K562 (cell line): ENCODE results near the gene DCTN2. TPM values are rescaled to one million over a fixed set of nuclear protein-coding genes. Genes with fewer than 3 reads are reported as not detected.

Source experiments
- DMBX1 ChIP-seq: fragments of 250-450 bp; sonication (Bioruptor Pico); IDR thresholded peaks from 2 replicates; pipeline ENCODE4 v1.8.0; 2022; ENCODE audit warnings: inconsistent platforms, mild to moderate bottlenecking, moderate library complexity, borderline replicate concordance
- FIP1L1 ChIP-seq: fragments of 200-400 bp; formaldehyde crosslinking; IDR thresholded peaks from 2 replicates; pipeline ENCODE4 v1.6.1; 2018; ENCODE audit warnings: mild to moderate bottlenecking, low read depth, low read length; ENCODE audit not compliant: poor library complexity, severe bottlenecking
- HIVEP1 ChIP-seq: fragments of 250-450 bp; sonication (Bioruptor Pico); IDR thresholded peaks from 2 replicates; pipeline ENCODE4 v1.4.0; 2020; ENCODE audit warnings: mild to moderate bottlenecking
- KDM2B ChIP-seq: fragments of 250-450 bp; sonication (Bioruptor Pico); IDR thresholded peaks from 2 replicates; pipeline ENCODE4 v1.8.0; 2021; ENCODE audit warnings: mild to moderate bottlenecking, moderate library complexity
- RFX7 ChIP-seq: fragments of 250-450 bp; sonication (Bioruptor Pico); IDR thresholded peaks from 2 replicates; pipeline ENCODE4 v1.5.1; 2021; ENCODE audit warnings: mild to moderate bottlenecking
- TBP ChIP-seq: optimal IDR thresholded peaks from 2 replicates; pipeline ENCODE3; 2011; ENCODE audit warnings: low read depth, low read length, improper control_type of control experiment
- TOE1 ChIP-seq, 2 experiments: fragments of 450-650 bp in 1 of 2; sonication (generic) in 1 of 2; formaldehyde crosslinking in 1 of 2; IDR thresholded peaks; 2 replicates each; pipeline versions ENCODE4 v1.7.1 to v1.8.0; 2016 to 2022; ENCODE audit warnings: borderline replicate concordance in 2 of 2, mild to moderate bottlenecking in 2 of 2, antibody characterized with exemption in 1 of 2, inconsistent platforms in 1 of 2, low read depth in 1 of 2, missing genetic modification reagents in 1 of 2, moderate library complexity in 1 of 2
- ZNF316 ChIP-seq: fragments of 450-650 bp; IDR thresholded peaks from 2 replicates; pipeline ENCODE4 v1.6.1; 2016
- polyA plus RNA-seq, 8 experiments: library from polyadenylated mRNA; depleted of rRNA in 4 of 8; stranded (reverse) in 5 of 8; unstranded in 3 of 8; fragments of >200 nt; fragmentation: Nextera tagmentation in 2 of 8; fragmentation: Illumina TruSeq in 1 of 8; extraction: Ambion mirVana in 2 of 8; extraction: Trizol in 1 of 8; gene quantifications; 2 replicates each; pipeline versions ENCODE4 v1.2.1 to v1.2.3, GENCODE V29; 2011 to 2014; ENCODE audit warnings: inconsistent platforms in 1 of 8, missing spikeins in 1 of 8
- total RNA-seq, 7 experiments: library from RNA; depleted of rRNA in 6 of 7; stranded (reverse); fragments of >200 nt in 6 of 7; fragmentation: Illumina TruSeq in 2 of 7; extraction: Trizol in 2 of 7; gene quantifications; 2 replicates each; pipeline versions ENCODE4 v1.2.1 to v1.2.3, GENCODE V29; 2011 to 2021; ENCODE audit warnings: low replicate concordance in 1 of 7
- TF ChIP-seq, protein P1 (sequence below): fragments of 450-650 bp; IDR thresholded peaks from 2 replicates; pipeline ENCODE4 v1.6.1; 2017; ENCODE audit warnings: antibody characterized with exemption, mild to moderate bottlenecking
- TF ChIP-seq, protein P2 (sequence below), 3 experiments: fragments of 200-800 bp in 1 of 3; sonication (Bioruptor generic) in 1 of 3; sonication (generic) in 1 of 3; formaldehyde crosslinking in 1 of 3; IDR thresholded peaks; 2 replicates each; pipeline versions ENCODE4 v1.6.1 to v1.8.0; 2016 to 2022; ENCODE audit warnings: mild to moderate bottlenecking in 2 of 3, missing compliant biosample characterization in 2 of 3, missing genetic modification characterization in 2 of 3, missing genetic modification reagents in 1 of 3
- TF ChIP-seq, protein P3 (sequence below), 2 experiments: IDR thresholded peaks in 1 of 2; conservative IDR thresholded peaks in 1 of 2; 2 replicates each; pipeline ENCODE4 v1.6.1; 2016; ENCODE audit warnings: low read depth in 2 of 2, mild to moderate bottlenecking in 1 of 2, missing compliant biosample characterization in 1 of 2, missing genetic modification characterization in 1 of 2, moderate library complexity in 1 of 2
- TF ChIP-seq, protein P4 (sequence below): fragments of 250-450 bp; sonication (Bioruptor Pico); IDR thresholded peaks from 2 replicates; pipeline ENCODE4 v1.5.0; 2021; ENCODE audit warnings: mild to moderate bottlenecking, moderate library complexity
- TF ChIP-seq, protein P5 (sequence below): fragments of 450-650 bp; IDR thresholded peaks from 2 replicates; pipeline ENCODE4 v1.6.1; 2014; ENCODE audit warnings: low read depth, mild to moderate bottlenecking, moderate library complexity, borderline replicate concordance

Gene DCTN2
- total and polyA plus RNA-seq, 9 of the 15 experiments (the other 6 are each of a cell fraction or from before 2014, with no cell fraction given): 43.6 to 270 (median 125) TPM

DNA sequence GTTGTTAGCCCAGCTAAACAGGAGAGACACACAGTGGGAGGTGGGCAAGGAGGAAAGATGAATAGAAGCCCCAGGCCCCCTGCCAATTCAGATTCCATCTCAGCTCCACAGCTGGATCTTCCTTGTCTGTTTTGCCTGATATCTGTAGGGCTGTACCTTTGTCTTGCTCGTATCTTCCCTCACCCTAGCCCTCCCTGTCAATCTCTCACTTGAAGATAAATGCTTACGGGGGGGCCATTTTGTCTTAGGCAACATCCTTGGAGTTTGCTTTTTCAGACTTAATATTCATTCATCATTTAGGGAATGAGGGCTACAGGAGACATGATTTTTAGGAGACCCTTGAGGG, 5.3 kb upstream of the DCTN2 start (continued):
- TF ChIP-seq, protein P1, sequence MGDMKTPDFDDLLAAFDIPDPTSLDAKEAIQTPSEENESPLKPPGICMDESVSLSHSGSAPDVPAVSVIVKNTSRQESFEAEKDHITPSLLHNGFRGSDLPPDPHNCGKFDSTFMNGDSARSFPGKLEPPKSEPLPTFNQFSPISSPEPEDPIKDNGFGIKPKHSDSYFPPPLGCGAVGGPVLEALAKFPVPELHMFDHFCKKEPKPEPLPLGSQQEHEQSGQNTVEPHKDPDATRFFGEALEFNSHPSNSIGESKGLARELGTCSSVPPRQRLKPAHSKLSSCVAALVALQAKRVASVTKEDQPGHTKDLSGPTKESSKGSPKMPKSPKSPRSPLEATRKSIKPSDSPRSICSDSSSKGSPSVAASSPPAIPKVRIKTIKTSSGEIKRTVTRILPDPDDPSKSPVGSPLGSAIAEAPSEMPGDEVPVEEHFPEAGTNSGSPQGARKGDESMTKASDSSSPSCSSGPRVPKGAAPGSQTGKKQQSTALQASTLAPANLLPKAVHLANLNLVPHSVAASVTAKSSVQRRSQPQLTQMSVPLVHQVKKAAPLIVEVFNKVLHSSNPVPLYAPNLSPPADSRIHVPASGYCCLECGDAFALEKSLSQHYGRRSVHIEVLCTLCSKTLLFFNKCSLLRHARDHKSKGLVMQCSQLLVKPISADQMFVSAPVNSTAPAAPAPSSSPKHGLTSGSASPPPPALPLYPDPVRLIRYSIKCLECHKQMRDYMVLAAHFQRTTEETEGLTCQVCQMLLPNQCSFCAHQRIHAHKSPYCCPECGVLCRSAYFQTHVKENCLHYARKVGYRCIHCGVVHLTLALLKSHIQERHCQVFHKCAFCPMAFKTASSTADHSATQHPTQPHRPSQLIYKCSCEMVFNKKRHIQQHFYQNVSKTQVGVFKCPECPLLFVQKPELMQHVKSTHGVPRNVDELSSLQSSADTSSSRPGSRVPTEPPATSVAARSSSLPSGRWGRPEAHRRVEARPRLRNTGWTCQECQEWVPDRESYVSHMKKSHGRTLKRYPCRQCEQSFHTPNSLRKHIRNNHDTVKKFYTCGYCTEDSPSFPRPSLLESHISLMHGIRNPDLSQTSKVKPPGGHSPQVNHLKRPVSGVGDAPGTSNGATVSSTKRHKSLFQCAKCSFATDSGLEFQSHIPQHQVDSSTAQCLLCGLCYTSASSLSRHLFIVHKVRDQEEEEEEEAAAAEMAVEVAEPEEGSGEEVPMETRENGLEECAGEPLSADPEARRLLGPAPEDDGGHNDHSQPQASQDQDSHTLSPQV: no peak
- no peak for TF ChIP-seq FIP1L1
- TF ChIP-seq, protein P2, sequence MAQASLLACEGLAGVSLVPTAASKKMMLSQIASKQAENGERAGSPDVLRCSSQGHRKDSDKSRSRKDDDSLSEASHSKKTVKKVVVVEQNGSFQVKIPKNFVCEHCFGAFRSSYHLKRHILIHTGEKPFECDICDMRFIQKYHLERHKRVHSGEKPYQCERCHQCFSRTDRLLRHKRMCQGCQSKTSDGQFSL (CRISPR knock-in tag; IDR thresholded peaks at IDR 0.05): no peak
- TF ChIP-seq, protein P2 (tag; IDR thresholded peaks at IDR 0.05): no peak
- TF ChIP-seq RFX7 (CRISPR knock-in tag): no peak
- TF ChIP-seq KDM2B (CRISPR knock-in tag): no peak
- peak; percentile 33; the same call in 1 of the 2 replicates for TF ChIP-seq DMBX1 (CRISPR knock-in tag)
- TF ChIP-seq, protein P3, sequence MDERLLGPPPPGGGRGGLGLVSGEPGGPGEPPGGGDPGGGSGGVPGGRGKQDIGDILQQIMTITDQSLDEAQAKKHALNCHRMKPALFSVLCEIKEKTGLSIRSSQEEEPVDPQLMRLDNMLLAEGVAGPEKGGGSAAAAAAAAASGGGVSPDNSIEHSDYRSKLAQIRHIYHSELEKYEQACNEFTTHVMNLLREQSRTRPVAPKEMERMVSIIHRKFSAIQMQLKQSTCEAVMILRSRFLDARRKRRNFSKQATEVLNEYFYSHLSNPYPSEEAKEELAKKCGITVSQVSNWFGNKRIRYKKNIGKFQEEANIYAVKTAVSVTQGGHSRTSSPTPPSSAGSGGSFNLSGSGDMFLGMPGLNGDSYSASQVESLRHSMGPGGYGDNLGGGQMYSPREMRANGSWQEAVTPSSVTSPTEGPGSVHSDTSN (CRISPR knock-in tag; IDR thresholded peaks at IDR 0.05; ENCODE audit: low read depth): peak; percentile 76
- TF ChIP-seq, protein P3 (tag; conservative IDR thresholded peaks at IDR 0.05; ENCODE audit: low read depth): peak; percentile 91
- TF ChIP-seq, protein P4, sequence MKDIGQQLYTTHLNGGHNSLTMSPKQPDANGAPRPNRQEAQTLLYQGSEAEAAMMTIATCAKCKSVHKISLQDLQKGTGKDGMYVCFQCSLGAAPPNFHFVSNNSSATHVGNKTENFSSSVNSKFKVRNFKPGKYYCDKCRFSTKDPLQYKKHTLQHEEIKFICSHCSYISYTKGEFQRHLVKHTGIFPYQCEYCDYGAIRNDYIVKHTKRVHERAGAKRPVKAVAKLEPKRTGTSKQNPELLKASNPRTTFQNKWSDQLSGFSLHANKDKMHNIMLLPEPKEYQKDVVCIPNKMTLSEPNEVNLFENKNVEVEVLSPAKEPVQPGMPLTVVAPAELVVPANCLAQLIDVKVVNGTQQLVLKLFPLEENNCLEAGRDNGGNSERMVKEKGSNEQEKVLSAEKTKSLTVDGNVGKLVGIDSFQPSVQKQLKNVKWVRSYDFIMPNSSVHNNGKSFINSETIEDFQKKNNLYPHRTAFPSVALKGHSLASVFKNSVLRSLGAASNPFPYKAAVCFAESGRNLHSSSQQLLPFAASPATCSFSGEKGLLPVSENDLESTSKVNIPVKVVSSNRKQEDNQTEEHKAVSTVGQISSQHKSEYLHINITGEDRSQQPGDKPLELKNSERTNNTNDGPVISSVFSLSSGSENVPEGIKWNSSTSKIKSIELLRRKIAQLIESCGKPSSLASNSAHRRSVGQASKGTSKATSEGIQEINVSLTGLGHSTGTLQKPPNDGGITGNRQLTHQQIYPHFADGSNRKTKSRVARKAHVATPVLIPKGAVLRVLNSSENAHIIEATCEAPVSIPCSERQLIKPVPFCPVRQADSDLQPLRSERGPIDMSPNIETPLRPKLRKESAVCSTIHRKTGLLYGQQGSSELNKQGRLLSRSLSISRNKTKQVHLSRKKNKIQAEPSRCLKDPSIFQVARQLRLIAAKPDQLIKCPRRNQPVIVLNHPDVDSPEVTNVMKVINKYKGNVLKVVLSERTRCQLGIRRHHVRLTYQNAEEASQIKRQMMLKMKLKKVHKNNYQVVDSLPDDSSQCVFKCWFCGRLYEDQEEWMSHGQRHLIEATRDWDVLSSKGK: no peak
- TF ChIP-seq HIVEP1: no peak
- no peak for TF ChIP-seq TBP
- TF ChIP-seq, protein P5, sequence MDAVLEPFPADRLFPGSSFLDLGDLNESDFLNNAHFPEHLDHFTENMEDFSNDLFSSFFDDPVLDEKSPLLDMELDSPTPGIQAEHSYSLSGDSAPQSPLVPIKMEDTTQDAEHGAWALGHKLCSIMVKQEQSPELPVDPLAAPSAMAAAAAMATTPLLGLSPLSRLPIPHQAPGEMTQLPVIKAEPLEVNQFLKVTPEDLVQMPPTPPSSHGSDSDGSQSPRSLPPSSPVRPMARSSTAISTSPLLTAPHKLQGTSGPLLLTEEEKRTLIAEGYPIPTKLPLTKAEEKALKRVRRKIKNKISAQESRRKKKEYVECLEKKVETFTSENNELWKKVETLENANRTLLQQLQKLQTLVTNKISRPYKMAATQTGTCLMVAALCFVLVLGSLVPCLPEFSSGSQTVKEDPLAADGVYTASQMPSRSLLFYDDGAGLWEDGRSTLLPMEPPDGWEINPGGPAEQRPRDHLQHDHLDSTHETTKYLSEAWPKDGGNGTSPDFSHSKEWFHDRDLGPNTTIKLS: no peak
- no peak for TF ChIP-seq TOE1 (IDR thresholded peaks at IDR 0.05; ENCODE audit: borderline replicate concordance)
- no peak for TF ChIP-seq TOE1 (CRISPR knock-in tag; IDR thresholded peaks at IDR 0.05; ENCODE audit: borderline replicate concordance, low read depth)
- no peak for TF ChIP-seq ZNF316
